HG03108 (cell line): ENCODE data around the gene ITPR1.
A peak's percentile ranks its signal among the peaks of the same experiment; 100 is the strongest.
"Not testable (repeated sequence)": the region's sequence is repeated elsewhere in the genome, so short reads cannot be mapped to it uniquely, and the experiment has no call there.

Experiments
- ATAC-seq: cut with Tn5 transposase; IDR thresholded peaks from one replicate; pipeline ENCODE4 v1.9.1; 2021; ENCODE audit warnings: moderate library complexity; ENCODE audit not compliant: unreplicated experiment

ITPR1 gene

GRCh38 chr3:4753073-4753691 lies 260.0 kb downstream of the ITPR1 start:
- ATAC-seq, result peak; percentile 23

GRCh38 chr3:4754180-4755086 lies 261.3 kb downstream of the ITPR1 start:
- peak; percentile 62 for ATAC-seq

GRCh38 chr3:4755566-4755965 lies 262.4 kb downstream of the ITPR1 start:
- no peak for ATAC-seq

GRCh38 chr3:4756057-4756775 lies 263.1 kb downstream of the ITPR1 start:
- ATAC-seq, result no peak

- ATAC-seq, result peak; percentile 29
These were observed 263.9 kb downstream of the ITPR1 start for GRCh38 chr3:4756855-4757574.

- no peak for ATAC-seq
These were observed 264.6 kb downstream of the ITPR1 start for GRCh38 chr3:4757575-4758248.

- no peak for ATAC-seq
These were observed 265.2 kb downstream of the ITPR1 start for GRCh38 chr3:4758249-4758860.

- no peak for ATAC-seq
These were observed 266.0 kb downstream of the ITPR1 start for GRCh38 chr3:4758957-4759656.

- ATAC-seq, result no peak
These were observed 266.7 kb downstream of the ITPR1 start for GRCh38 chr3:4759689-4760312.

- no peak for ATAC-seq
These were observed 268.6 kb downstream of the ITPR1 start for GRCh38 chr3:4761759-4762158.

- ATAC-seq, result not testable (repeated sequence)
These were observed 269.5 kb downstream of the ITPR1 start for GRCh38 chr3:4762481-4763230.

GRCh38 chr3:4763604-4764247 lies 270.6 kb downstream of the ITPR1 start:
- no peak for ATAC-seq

- no peak for ATAC-seq
These were observed 272.1 kb downstream of the ITPR1 start for GRCh38 chr3:4765212-4765611.

- ATAC-seq, result no peak
These were observed 273.1 kb downstream of the ITPR1 start for GRCh38 chr3:4766263-4766662.

GRCh38 chr3:4766716-4767499 lies 273.8 kb downstream of the ITPR1 start:
- ATAC-seq, result no peak

- no peak for ATAC-seq
These were observed 274.9 kb downstream of the ITPR1 start for GRCh38 chr3:4768021-4768420.

- no peak for ATAC-seq
These were observed 275.4 kb downstream of the ITPR1 start for GRCh38 chr3:4768521-4768920.
